SK-N-SH treated with all-trans-retinoic acid at 6 μM for 48 hours (cell line): Measurements from ENCODE around the gene OXLD1.

Source experiments
- ATAC-seq: fragments of 200-7000 bp; cut with Tn5 transposase; 3 replicates; pipeline ENCODE4 v1.9.1; 2020; ENCODE audit warnings: mild to moderate bottlenecking, moderate library complexity
- ARNTL ChIP-seq: fragments of 450-650 bp; formaldehyde crosslinking; IDR thresholded peaks from 2 replicates; pipeline ENCODE4 v1.5.0; 2020; ENCODE audit warnings: low read depth, mild to moderate bottlenecking, moderate library complexity, borderline replicate concordance
- BACH2 ChIP-seq: fragments of 250-450 bp; sonication (Bioruptor Pico); IDR thresholded peaks from 2 replicates; pipeline ENCODE4 v1.9.0; 2021; ENCODE audit warnings: mild to moderate bottlenecking, borderline replicate concordance
- CREB5 ChIP-seq: fragments of 250-450 bp; sonication (Bioruptor Pico); IDR thresholded peaks from 2 replicates; pipeline ENCODE4 v1.5.1; 2020; ENCODE audit warnings: low read depth, mild to moderate bottlenecking, moderate library complexity
- CSDC2 ChIP-seq: fragments of 250-450 bp; sonication (Bioruptor Pico); IDR thresholded peaks from 2 replicates; pipeline ENCODE4 v1.5.0; 2020; ENCODE audit warnings: mild to moderate bottlenecking, moderate library complexity
- CSRNP3 ChIP-seq: fragments of 250-450 bp; sonication (Bioruptor Pico); IDR thresholded peaks from 2 replicates; pipeline ENCODE4 v1.5.1; 2021; ENCODE audit warnings: mild to moderate bottlenecking, moderate library complexity
- GLIS3 ChIP-seq: fragments of 250-450 bp; sonication (Bioruptor Pico); IDR thresholded peaks from 2 replicates; pipeline ENCODE4 v1.5.0; 2020; ENCODE audit warnings: mild to moderate bottlenecking, moderate library complexity
- ISL1 ChIP-seq: fragments of 250-450 bp; sonication (Bioruptor Pico); IDR thresholded peaks from 2 replicates; pipeline ENCODE4 v2.1.2; 2022; ENCODE audit warnings: mild to moderate bottlenecking, moderate library complexity
- OSR1 ChIP-seq: fragments of 250-450 bp; sonication (Bioruptor Pico); IDR thresholded peaks from 2 replicates; pipeline ENCODE4 v1.8.0; 2022; ENCODE audit warnings: moderate library complexity, mild to moderate bottlenecking, inconsistent platforms
- PATZ1 ChIP-seq: fragments of 250-450 bp; sonication (Bioruptor Pico); IDR thresholded peaks from 2 replicates; pipeline ENCODE4 v1.8.0; 2020; ENCODE audit warnings: mild to moderate bottlenecking, moderate library complexity, borderline replicate concordance
- POU6F1 ChIP-seq: fragments of 250-450 bp; sonication (Bioruptor Pico); IDR thresholded peaks from 2 replicates; pipeline ENCODE4 v1.8.0; 2021; ENCODE audit warnings: low read depth, mild to moderate bottlenecking, moderate library complexity, borderline replicate concordance
- PPARA ChIP-seq: fragments of 250-450 bp; sonication (Bioruptor Pico); IDR thresholded peaks from 2 replicates; pipeline ENCODE4 v1.5.0; 2020; ENCODE audit warnings: mild to moderate bottlenecking, borderline replicate concordance
- SNAI2 ChIP-seq: fragments of 250-450 bp; sonication (Bioruptor Pico); IDR thresholded peaks from 2 replicates; pipeline ENCODE4 v1.5.0; 2020; ENCODE audit warnings: mild to moderate bottlenecking, moderate library complexity
- TOX ChIP-seq: fragments of 250-450 bp; sonication (Bioruptor Pico); IDR thresholded peaks from 2 replicates; pipeline ENCODE4 v1.8.0; 2021; ENCODE audit warnings: mild to moderate bottlenecking, moderate library complexity, borderline replicate concordance
- TSHZ2 ChIP-seq: fragments of 250-450 bp; sonication (Bioruptor Pico); IDR thresholded peaks from 2 replicates; pipeline ENCODE4 v1.5.0; 2020; ENCODE audit warnings: mild to moderate bottlenecking, moderate library complexity
- ZC3H10 ChIP-seq: fragments of 250-450 bp; sonication (Bioruptor Pico); IDR thresholded peaks from 2 replicates; pipeline ENCODE4 v1.5.1; 2021; ENCODE audit warnings: mild to moderate bottlenecking, moderate library complexity
- ZFP30 ChIP-seq: fragments of 450-650 bp; formaldehyde crosslinking; IDR thresholded peaks from 2 replicates; pipeline ENCODE4 v1.5.0; 2022; ENCODE audit warnings: mild to moderate bottlenecking, moderate library complexity
- ZNF565 ChIP-seq: fragments of 450-650 bp; formaldehyde crosslinking; conservative IDR thresholded peaks from 2 replicates; pipeline ENCODE4 v1.5.0; 2020; ENCODE audit warnings: low read depth, mild to moderate bottlenecking, moderate library complexity
- ZNF70 ChIP-seq: fragments of 450-650 bp; formaldehyde crosslinking; IDR thresholded peaks from 2 replicates; pipeline ENCODE4 v1.5.0; 2020; ENCODE audit warnings: mild to moderate bottlenecking, moderate library complexity
- ZNF8 ChIP-seq: fragments of 450-650 bp; formaldehyde crosslinking; IDR thresholded peaks from 2 replicates; pipeline ENCODE4 v1.5.0; 2020; ENCODE audit warnings: mild to moderate bottlenecking, moderate library complexity

Gene OXLD1

GRCh38 chr17:81690549-81690948 lies 24.1 kb upstream of the OXLD1 start:
- TF ChIP-seq POU6F1 (CRISPR knock-in tag): no peak
- TF ChIP-seq CREB5: no peak
- no peak for TF ChIP-seq ZC3H10 (CRISPR knock-in tag)
- no peak for TF ChIP-seq PPARA (CRISPR knock-in tag)
- no peak for TF ChIP-seq CSRNP3 (CRISPR knock-in tag)
- no peak for TF ChIP-seq ZNF565
- TF ChIP-seq OSR1 (CRISPR knock-in tag): no peak
- TF ChIP-seq ZNF70 (CRISPR knock-in tag): no peak
- TF ChIP-seq ZFP30 (CRISPR knock-in tag): no peak
- no peak for TF ChIP-seq BACH2
- no peak for TF ChIP-seq TOX
- TF ChIP-seq TSHZ2 (CRISPR knock-in tag): no peak
- TF ChIP-seq GLIS3 (CRISPR knock-in tag): no peak
- no peak for TF ChIP-seq ISL1 (CRISPR knock-in tag)
- no peak for TF ChIP-seq ARNTL (CRISPR knock-in tag)
- no peak for TF ChIP-seq SNAI2 (CRISPR knock-in tag)
- ATAC-seq: no peak

- TF ChIP-seq OSR1 (CRISPR knock-in tag): no peak
- no peak for TF ChIP-seq CSDC2
- no peak for TF ChIP-seq CSRNP3 (CRISPR knock-in tag)
- no peak for TF ChIP-seq BACH2
- no peak for TF ChIP-seq ISL1 (CRISPR knock-in tag)
- TF ChIP-seq ZFP30 (CRISPR knock-in tag): no peak
- TF ChIP-seq ZNF8: no peak
- no peak for TF ChIP-seq ZC3H10 (CRISPR knock-in tag)
- TF ChIP-seq TSHZ2 (CRISPR knock-in tag): no peak
- no peak for TF ChIP-seq PATZ1
- no peak for TF ChIP-seq TOX
- TF ChIP-seq ZNF565: no peak
- TF ChIP-seq ZNF70 (CRISPR knock-in tag): no peak
- no peak for TF ChIP-seq CREB5
- TF ChIP-seq, all 23 proteins: peak for 0
- no peak for ATAC-seq
Measured at GRCh38 chr17:81690066-81690465, 23.7 kb upstream of the OXLD1 start.
